Mucosa of stomach (tissue), 1 donor: ENCODE measurements around the gene ACOT2.
"Not testable (repeated sequence)": the region's sequence is repeated elsewhere in the genome, so short reads cannot be mapped to it uniquely, and the experiment has no call there.

Source experiments
- H3K27me3 ChIP-seq: one replicate; pipeline ENCODE4 v1.7.0; 2013; ENCODE audit warnings: mild to moderate bottlenecking, low read length; ENCODE audit not compliant: control insufficient read depth, insufficient read depth
- H3K36me3 ChIP-seq: one replicate; pipeline ENCODE4 v1.7.0; 2013; ENCODE audit warnings: low read length; ENCODE audit not compliant: control insufficient read depth, insufficient read depth
- H3K4me1 ChIP-seq: one replicate; pipeline ENCODE4 v1.7.0; 2013; ENCODE audit warnings: mild to moderate bottlenecking, low read length; ENCODE audit not compliant: control insufficient read depth, insufficient read depth
- H3K4me3 ChIP-seq: one replicate; pipeline ENCODE4 v1.7.0; 2013; ENCODE audit warnings: low read length
- H3K9ac ChIP-seq: one replicate; pipeline ENCODE4 v1.7.0; 2013; ENCODE audit warnings: mild to moderate bottlenecking, low read length, moderate library complexity
- H3K9me3 ChIP-seq: one replicate; pipeline ENCODE4 v1.7.0; 2013; ENCODE audit warnings: mild to moderate bottlenecking, low read length, moderate library complexity; ENCODE audit not compliant: control insufficient read depth
- donor health status: Pancreatic carcinoma.

The ACOT2 gene

DNA sequence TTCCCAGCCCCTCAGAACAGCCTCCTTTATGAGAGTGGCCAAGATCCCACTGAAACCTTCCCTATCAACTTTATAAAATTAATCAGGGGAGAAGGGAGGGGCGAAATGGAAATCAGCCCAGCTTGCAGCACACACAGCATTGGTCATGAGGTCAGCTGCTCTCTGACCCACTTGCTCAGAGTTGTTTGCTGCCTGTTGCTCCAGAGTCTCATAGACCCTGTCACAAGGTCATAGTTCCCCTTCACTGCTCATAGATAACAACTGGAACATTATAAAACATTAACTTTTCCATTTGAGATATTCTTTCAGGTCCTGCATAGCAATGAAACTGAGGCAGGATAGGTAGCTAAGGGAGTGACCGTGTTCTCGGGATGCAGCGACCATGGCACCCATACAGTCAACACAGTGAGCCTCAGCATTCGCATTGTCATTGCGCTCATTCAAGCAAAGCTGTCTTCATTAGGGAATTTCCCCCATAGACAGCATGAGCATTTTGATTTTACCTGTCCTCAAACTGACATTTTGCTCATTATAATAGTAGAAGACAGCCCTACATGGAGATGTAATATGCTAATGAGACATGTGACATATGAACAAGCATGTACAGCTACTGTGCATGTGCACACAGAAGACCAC, 19.0 kb upstream of the ACOT2 start:
- H3K27me3 ChIP-seq, H3K4me1 ChIP-seq, H3K4me3 ChIP-seq, H3K36me3 ChIP-seq, H3K9ac ChIP-seq, H3K9me3 ChIP-seq: not testable (repeated sequence)

GRCh38 chr14:73553845-73554244, 15.2 kb upstream of the ACOT2 start:
- Histone ChIP-seq H3K4me1 (no peaks in the 10 kb centered on the region), H3K9me3 (no peaks in the 10 kb centered on the region), H3K27me3 (no peaks in the 10 kb centered on the region), H3K36me3 (no peaks in the 10 kb centered on the region), H3K4me3 (no peak overlapping the region), H3K9ac (no peak overlapping the region)

GRCh38 chr14:73557201-73557600, 11.8 kb upstream of the ACOT2 start:
- H3K36me3 ChIP-seq, H3K27me3 ChIP-seq, H3K9ac ChIP-seq, H3K4me3 ChIP-seq, H3K4me1 ChIP-seq, H3K9me3 ChIP-seq: not testable (repeated sequence)

GRCh38 chr14:73558238-73558637, 10.8 kb upstream of the ACOT2 start:
- not testable (repeated sequence) for H3K27me3 ChIP-seq, H3K4me3 ChIP-seq, H3K9me3 ChIP-seq, H3K9ac ChIP-seq, H3K36me3 ChIP-seq, H3K4me1 ChIP-seq

DNA sequence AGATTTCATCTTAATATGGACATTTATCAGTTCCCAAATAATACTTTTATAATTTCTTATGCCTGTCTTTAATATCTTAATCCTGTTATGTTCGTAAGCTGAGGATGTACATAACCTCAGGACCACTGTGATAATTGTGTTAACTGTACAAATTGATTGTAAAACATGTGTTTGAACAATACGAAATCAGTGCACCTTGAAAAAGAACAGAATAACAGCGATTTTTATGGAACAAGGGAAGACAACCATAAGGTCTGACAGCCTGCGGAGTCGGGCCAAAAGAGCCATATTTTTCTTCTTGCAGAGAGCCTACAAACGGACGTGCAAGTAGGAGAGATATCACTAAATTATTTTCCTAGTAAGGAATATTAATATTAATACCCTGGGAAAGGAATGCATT, 6.8 kb upstream of the ACOT2 start:
- not testable (repeated sequence) for H3K4me3 ChIP-seq, H3K27me3 ChIP-seq, H3K9ac ChIP-seq

DNA sequence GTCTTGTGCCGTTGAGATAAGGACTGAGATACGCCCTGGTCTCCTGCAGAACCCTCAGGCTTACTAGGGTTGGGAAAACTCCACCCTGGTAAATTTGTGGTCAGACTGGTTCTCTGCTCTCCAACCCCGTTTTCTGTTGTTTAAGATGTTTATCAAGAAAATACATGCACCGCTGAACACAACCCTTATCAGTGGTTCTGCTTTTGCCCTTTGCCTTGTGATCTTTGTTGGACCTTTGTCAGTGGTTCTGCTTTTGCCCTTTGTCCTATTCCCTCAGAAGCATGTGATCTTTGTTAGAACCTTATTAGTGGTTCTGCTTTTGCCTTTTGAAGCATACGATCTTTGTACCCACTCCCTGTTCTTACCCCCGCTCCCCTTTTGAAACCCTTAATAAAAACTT, 6.3 kb upstream of the ACOT2 start:
- not testable (repeated sequence) for H3K9me3 ChIP-seq, H3K4me3 ChIP-seq, H3K9ac ChIP-seq, H3K36me3 ChIP-seq, H3K27me3 ChIP-seq, H3K4me1 ChIP-seq

More for the DNA sequence above, 6.8 kb upstream of the ACOT2 start:
- not testable (repeated sequence) for H3K4me1 ChIP-seq, H3K9me3 ChIP-seq, H3K36me3 ChIP-seq

DNA sequence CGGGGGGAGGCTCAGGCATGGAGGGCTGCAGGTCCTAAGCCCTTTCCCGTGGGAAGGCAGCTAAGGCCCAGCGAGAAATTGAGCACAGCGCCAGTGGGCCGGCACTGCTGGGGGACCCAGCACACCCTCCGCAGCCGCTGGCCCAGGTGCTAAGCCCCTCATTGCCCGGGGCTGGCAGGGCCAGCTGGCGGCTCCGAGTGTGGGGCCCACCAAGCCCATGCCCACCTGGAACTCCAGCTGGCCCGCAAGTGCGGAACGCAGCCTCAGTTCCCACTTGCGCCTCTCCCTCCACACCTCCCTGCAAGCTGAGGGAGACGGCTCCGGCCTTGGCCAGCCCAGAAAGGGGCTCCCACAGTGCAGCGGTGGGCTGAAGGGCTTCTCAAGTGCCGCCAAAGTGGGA, 2.6 kb upstream of the ACOT2 start:
- H3K4me3 ChIP-seq, H3K9me3 ChIP-seq, H3K27me3 ChIP-seq, H3K36me3 ChIP-seq, H3K9ac ChIP-seq: not testable (repeated sequence)
- peaks cover 21% of the 10 kb centered on the region for H3K4me1 ChIP-seq

- not testable (repeated sequence) for H3K36me3 ChIP-seq, H3K9me3 ChIP-seq, H3K27me3 ChIP-seq, H3K4me3 ChIP-seq, H3K9ac ChIP-seq
- H3K4me1 ChIP-seq, result peaks cover 21% of the 10 kb centered on the region
Measured at GRCh38 chr14:73566935-73567334, 2.1 kb upstream of the ACOT2 start.

- H3K4me3 ChIP-seq, result no peak overlapping the region
- H3K27me3 ChIP-seq, result no peaks in the 10 kb centered on the region
- H3K9me3 ChIP-seq, result no peaks in the 10 kb centered on the region
- H3K36me3 ChIP-seq, result no peaks in the 10 kb centered on the region
- H3K9ac ChIP-seq, result no peak overlapping the region
- H3K4me1 ChIP-seq, result peaks cover 21% of the 10 kb centered on the region
Measured at GRCh38 chr14:73567358-73567757, 1.7 kb upstream of the ACOT2 start.

DNA sequence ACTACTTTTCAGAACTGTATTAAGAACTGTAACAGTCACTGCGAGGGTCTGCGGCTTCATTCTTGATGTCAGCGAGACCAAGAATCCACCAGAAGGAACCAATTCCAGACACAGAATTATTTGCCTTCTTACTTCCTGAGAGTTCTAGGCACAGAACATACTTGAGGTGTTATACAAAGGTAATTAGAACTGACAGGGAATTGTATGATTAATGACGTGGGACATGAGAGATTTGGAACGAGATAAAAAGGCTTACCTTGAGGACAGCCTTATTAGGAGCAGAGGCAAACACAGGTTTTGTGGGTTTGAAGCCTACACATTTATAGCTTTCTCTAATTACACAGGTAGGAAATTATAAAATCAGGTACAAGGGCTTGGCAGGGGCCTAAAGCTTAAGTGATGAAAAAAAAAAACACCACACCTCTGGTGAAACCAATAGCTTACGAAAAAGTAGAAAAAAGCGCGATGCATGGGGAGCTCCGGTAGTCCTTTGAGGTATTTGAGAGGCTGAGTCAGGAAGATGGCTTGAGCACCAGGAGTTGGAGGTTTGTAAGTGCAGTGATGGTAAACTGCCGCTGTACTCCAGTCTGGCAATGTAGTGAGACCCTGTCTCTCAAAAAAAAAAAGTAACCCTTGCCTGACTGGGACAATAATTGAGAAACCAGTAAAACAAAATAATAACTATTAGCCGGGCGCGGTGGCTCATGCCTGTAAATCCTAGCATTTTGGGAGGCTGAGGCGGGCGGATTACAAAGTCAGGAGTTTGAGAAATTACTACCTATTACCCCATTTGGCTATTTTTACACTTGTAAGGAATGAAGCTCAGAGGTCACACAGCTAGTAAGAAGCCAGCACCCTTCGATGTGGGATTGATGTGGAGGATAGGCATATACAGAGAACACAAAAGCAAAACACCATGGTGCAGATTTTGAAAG, 795 bp upstream of the ACOT2 start:
- no peaks in the 10 kb centered on the region for H3K9me3 ChIP-seq
- peaks cover 21% of the 10 kb centered on the region for H3K4me1 ChIP-seq
- no peaks in the 10 kb centered on the region for H3K27me3 ChIP-seq
- H3K4me3 ChIP-seq, result peak overlapping the region; percentile 33
- H3K36me3 ChIP-seq, result no peaks in the 10 kb centered on the region
- H3K9ac ChIP-seq, result peak overlapping the region; percentile 95

DNA sequence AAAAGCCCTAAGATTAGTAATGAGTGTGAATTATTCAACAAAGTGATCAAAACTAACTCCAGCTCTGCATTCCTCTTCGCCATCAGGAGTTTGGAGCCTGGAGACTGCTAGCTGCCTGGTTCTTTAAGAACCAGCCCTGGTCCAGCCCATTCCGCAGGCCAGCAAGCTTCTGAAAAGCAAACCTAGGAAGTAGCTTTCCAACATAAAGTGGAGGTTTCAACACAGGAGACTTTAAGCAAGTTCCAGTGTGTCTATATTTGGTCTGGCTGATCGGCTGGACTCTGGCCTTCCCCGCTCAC, 178 bp upstream of the ACOT2 start:
- H3K9me3 ChIP-seq, H3K36me3 ChIP-seq, H3K27me3 ChIP-seq: not testable (repeated sequence)
- Histone ChIP-seq H3K9ac (peak overlapping the region; percentile 95), H3K4me3 (peak overlapping the region; percentile 33), H3K4me1 (peaks cover 21% of the 10 kb centered on the region)

DNA sequence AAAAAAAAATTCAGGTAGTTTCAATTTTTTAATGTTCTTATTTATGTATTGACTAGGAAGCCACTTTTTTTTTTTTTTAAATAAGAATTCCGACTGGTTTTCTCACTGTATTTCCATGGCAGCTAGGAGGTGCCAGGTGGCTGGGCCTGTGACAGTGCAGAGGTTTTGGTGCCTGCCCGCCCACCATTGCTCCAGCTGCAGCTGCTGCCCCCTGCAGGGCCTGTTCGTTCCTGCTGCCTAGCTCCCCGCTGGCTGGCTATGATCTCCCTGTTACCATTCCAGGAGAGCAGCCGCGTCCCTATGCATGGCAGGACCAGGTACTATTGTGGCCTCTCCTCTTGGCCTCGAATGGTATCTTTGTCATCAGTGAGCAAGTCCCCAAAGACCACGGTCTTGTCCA, 1.9 kb downstream of the ACOT2 start:
- H3K9ac ChIP-seq, H3K36me3 ChIP-seq, H3K9me3 ChIP-seq, H3K4me3 ChIP-seq, H3K27me3 ChIP-seq: not testable (repeated sequence)
- H3K4me1 ChIP-seq, result peaks cover 21% of the 10 kb centered on the region
